GM19397 (cell line): ENCODE data around the gene GLMP.
"Not testable (repeated sequence)": the region's sequence is repeated elsewhere in the genome, so short reads cannot be mapped to it uniquely, and the experiment has no call there.

Source experiments
- ATAC-seq: cut with Tn5 transposase; IDR thresholded peaks from one replicate; pipeline ENCODE4 v1.9.1; 2021; ENCODE audit warnings: mild to moderate bottlenecking, moderate library complexity; ENCODE audit not compliant: unreplicated experiment

The GLMP gene

GRCh38 chr1:156295391-156295947 is at the start of gene GLMP:
Gene GLMP, minus strand, starts transcription at chr1:156295679. Its CDS starts 34 bp downstream, at chr1:156295645.
- ATAC-seq, result peak; percentile 50

GRCh38 chr1:156344409-156344808 is 48.9 kb upstream of the GLMP start:
- no peak for ATAC-seq

- no peak for ATAC-seq
Observed at GRCh38 chr1:156342166-156342955, 46.9 kb upstream of the GLMP start.

GRCh38 chr1:156338180-156338976 is 42.9 kb upstream of the GLMP start, which contains the start of the genes CCT3 and TSACC:
Gene CCT3, minus strand, starts transcription at chr1:156338292. Its CDS starts 108 bp downstream, at chr1:156338184.
Gene TSACC, plus strand, starts transcription at chr1:156338526. Its CDS starts 1,232 bp downstream, at chr1:156339758.
- peak; percentile 92 for ATAC-seq

GRCh38 chr1:156337888-156338179 is 42.4 kb upstream of the GLMP start:
- ATAC-seq, result no peak

GRCh38 chr1:156337052-156337887 is 41.8 kb upstream of the GLMP start:
- ATAC-seq, result no peak

- no peak for ATAC-seq
Observed at GRCh38 chr1:156336242-156336641, 40.8 kb upstream of the GLMP start.

GRCh38 chr1:156323179-156323578 is 27.7 kb upstream of the GLMP start:
- ATAC-seq, result not testable (repeated sequence)

- ATAC-seq, result no peak
Observed at GRCh38 chr1:156320560-156320959, 25.1 kb upstream of the GLMP start.

- no peak for ATAC-seq
Observed at GRCh38 chr1:156319664-156320063, 24.2 kb upstream of the GLMP start.

GRCh38 chr1:156316909-156317308 is 21.4 kb upstream of the GLMP start:
- no peak for ATAC-seq

GRCh38 chr1:156310962-156311361 is 15.5 kb upstream of the GLMP start:
- no peak for ATAC-seq

- no peak for ATAC-seq
Observed at GRCh38 chr1:156308078-156308477, 12.6 kb upstream of the GLMP start.

GRCh38 chr1:156305215-156305614 is 9.7 kb upstream of the GLMP start:
- ATAC-seq, result no peak

- ATAC-seq, result no peak
Observed at GRCh38 chr1:156303241-156303640, 7.8 kb upstream of the GLMP start.

- ATAC-seq, result no peak
Observed at GRCh38 chr1:156298852-156299357, 3.4 kb upstream of the GLMP start, which contains the start of gene VHLL. Gene VHLL, minus strand, starts transcription at chr1:156299307. Its CDS starts 118 bp downstream, at chr1:156299189.

GRCh38 chr1:156293895-156294294 is 1.6 kb downstream of the GLMP start:
- no peak for ATAC-seq

GRCh38 chr1:156293098-156293434 is 2.4 kb downstream of the GLMP start:
- ATAC-seq, result no peak

GRCh38 chr1:156291226-156292061 is 4.0 kb downstream of the GLMP start:
- no peak for ATAC-seq

GRCh38 chr1:156289857-156290256 is 5.6 kb downstream of the GLMP start:
- no peak for ATAC-seq
